HL-60 (cell line): ENCODE results near the gene MUC6.

Experiments
- DNase-seq, 2 experiments: peaks; one replicate each; pipeline ENCODE4 v3.0.0-alpha.2; 2010 to 2020; ENCODE audit warnings: low read depth in 1 of 2, low spot score in 1 of 2
- H3K27ac ChIP-seq: fragments of 250-450 bp; sonication (Bioruptor Pico); replicated peaks from 2 replicates; pipeline ENCODE4 v1.5.1; 2020; ENCODE audit warnings: mild to moderate bottlenecking, moderate library complexity
- H3K27me3 ChIP-seq: fragments of 250-450 bp; sonication (Bioruptor Pico); 2 replicates; pipeline ENCODE4 v1.5.1; 2021; ENCODE audit warnings: mild to moderate bottlenecking, moderate library complexity; ENCODE audit not compliant: insufficient read depth, poor library complexity, severe bottlenecking
- H3K4me3 ChIP-seq: replicated peaks from 2 replicates; pipeline ENCODE4 v1.5.1; 2011; ENCODE audit warnings: mild to moderate bottlenecking, control low read depth, low read length; ENCODE audit not compliant: insufficient read depth
- CTCF ChIP-seq: IDR thresholded peaks from one replicate; pipeline ENCODE4 v1.5.1; 2011; ENCODE audit warnings: low read length, control low read depth, inconsistent platforms; ENCODE audit not compliant: insufficient read depth
- GABPA ChIP-seq: IDR thresholded peaks from 2 replicates; pipeline ENCODE4 v1.6.1; 2012; ENCODE audit warnings: low read depth
- POLR2AphosphoS5 ChIP-seq: IDR thresholded peaks from 2 replicates; pipeline ENCODE4 v1.6.1; 2012; ENCODE audit warnings: low read depth
- REST ChIP-seq: IDR thresholded peaks from 2 replicates; pipeline ENCODE4 v1.6.1; 2012; ENCODE audit warnings: low read depth; ENCODE audit not compliant: insufficient replicate concordance
- SPI1 ChIP-seq: IDR thresholded peaks from 2 replicates; pipeline ENCODE4 v1.6.1; 2012; ENCODE audit warnings: low read depth, mild to moderate bottlenecking, borderline replicate concordance

The MUC6 gene

DNA sequence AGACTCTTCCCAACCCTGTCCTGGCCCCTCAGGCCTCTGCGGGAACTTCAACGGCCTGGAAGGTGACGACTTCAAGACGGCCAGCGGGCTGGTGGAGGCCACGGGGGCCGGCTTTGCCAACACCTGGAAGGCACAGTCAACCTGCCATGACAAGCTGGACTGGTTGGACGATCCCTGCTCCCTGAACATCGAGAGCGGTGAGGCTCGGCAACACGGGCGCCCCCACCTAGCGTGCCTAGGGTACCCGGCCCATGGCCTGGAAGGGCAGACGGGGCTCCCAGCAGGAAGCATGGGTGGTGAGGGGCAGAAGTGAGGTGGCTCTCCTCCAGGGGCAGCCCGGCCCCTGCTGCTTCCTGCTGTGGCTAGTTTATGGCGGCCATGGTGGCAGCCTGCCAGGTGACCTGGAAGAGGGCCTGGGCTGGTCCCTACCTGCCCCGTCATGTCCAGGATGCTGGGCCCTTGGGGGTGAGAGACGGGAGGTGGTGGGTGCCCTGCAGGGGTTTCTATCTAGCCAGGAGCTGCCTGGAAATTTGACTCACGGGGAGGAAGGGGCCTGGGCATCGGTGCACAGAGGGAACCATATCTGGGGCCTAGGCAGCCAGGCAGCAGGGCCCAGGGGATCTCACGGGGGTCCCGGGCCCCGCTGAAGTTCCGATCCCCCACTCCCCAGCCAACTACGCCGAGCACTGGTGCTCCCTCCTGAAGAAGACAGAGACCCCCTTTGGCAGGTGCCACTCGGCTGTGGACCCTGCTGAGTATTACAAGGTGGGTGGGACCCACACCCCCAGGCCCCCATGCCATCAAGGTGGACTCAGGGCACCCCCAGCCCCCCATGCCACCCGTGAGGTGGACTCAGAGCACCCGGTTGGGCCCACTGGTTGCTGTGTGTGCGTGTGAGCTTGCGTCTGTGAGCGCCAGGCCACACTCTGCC, 47.4 kb upstream of the MUC6 start:
- TF ChIP-seq SPI1 (no peak), CTCF (no peak), REST (no peak), GABPA (no peak), POLR2AphosphoS5 (no peak)
- DNase-seq: no peak
- Histone ChIP-seq H3K27me3 (no peaks in the 10 kb centered on the region), H3K4me3 (no peak overlapping the region), H3K27ac (no peak overlapping the region)

- H3K27ac ChIP-seq: no peak overlapping the region
- no peak overlapping the region for H3K4me3 ChIP-seq
- no peak for DNase-seq
- no peaks in the 10 kb centered on the region for H3K27me3 ChIP-seq
- no peak for TF ChIP-seq GABPA
These were observed 46.5 kb upstream of the MUC6 start for GRCh38 chr11:1082728-1083620.

- H3K27ac ChIP-seq: no peak overlapping the region
- no peak overlapping the region for H3K4me3 ChIP-seq
- TF ChIP-seq GABPA: no peak
- no peak for TF ChIP-seq CTCF
- TF ChIP-seq SPI1: no peak
- no peak for TF ChIP-seq POLR2AphosphoS5
- no peak for TF ChIP-seq REST
- DNase-seq: no peak
- H3K27me3 ChIP-seq: no peaks in the 10 kb centered on the region
These were observed 45.8 kb upstream of the MUC6 start for GRCh38 chr11:1082346-1082727.

DNA sequence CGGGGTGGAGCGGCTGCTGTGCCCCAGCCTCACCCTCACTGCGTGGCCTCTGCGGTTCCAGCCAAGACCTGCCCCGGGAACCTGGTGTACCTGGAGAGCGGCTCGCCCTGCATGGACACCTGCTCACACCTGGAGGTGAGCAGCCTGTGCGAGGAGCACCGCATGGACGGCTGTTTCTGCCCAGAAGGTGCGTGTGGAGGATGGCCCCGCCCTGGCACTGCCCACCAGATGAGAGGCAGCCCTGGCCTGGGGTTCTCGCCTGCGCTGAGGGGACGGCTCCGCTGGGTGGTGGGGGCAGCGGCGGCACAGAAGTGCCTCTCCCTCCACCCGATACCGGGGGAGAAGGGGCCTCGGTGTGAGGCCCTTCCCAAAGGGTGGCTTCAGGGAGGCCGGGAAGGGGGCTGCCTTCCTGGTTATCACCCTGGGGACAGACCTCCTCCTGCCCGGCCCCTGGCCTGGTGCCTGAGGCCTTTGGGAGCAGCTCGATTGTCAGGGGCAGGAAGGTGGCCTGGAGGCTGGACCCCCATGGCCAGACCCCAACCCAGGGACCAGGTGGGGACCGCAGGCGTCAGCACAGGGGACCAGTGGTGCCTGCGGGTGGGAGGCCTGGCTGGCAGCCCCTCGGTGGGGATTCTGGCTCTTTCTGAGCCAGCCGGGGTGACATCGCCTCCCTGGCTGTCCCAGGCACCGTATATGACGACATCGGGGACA, 45.2 kb upstream of the MUC6 start:
- DNase-seq: no peak
- H3K27ac ChIP-seq: no peak overlapping the region
- TF ChIP-seq REST: no peak
- TF ChIP-seq SPI1: no peak
- TF ChIP-seq CTCF: no peak
- TF ChIP-seq GABPA: no peak
- TF ChIP-seq POLR2AphosphoS5: no peak
- H3K27me3 ChIP-seq: no peaks in the 10 kb centered on the region
- H3K4me3 ChIP-seq: no peak overlapping the region
